Measurements from ENCODE around the gene TM2D1.

GRCh38 chr1:61655453-61655852 is 69.5 kb downstream of the TM2D1 start:
- TF ChIP-seq PKNOX1 (IDR thresholded peaks at IDR 0.05) (no peak), HDGF (IDR thresholded peaks at IDR 0.05; ENCODE audit: borderline replicate concordance) (no peak), FOXK2 (IDR thresholded peaks at IDR 0.05) (no peak), NFRKB (IDR thresholded peaks at IDR 0.05) (no peak), L3MBTL2 (conservative IDR thresholded peaks at IDR 0.05) (no peak), FOXM1 (IDR thresholded peaks at IDR 0.05; ENCODE audit: borderline replicate concordance) (no peak), SUZ12 (IDR thresholded peaks at IDR 0.05) (no peak), LEF1 (IDR thresholded peaks at IDR 0.05; ENCODE audit: borderline replicate concordance) (no peak)

Measured in HEK293T (cell line).